ENCODE data around the gene COL6A3.
A peak's percentile ranks its signal among the peaks of the same experiment; 100 is the strongest.

The COL6A3 gene

GRCh38 chr2:237298151-237299118 lies 115.5 kb downstream of the COL6A3 start:
- no peak for DNase-seq

GRCh38 chr2:237297421-237298150 lies 116.4 kb downstream of the COL6A3 start:
- no peak for DNase-seq

DNA sequence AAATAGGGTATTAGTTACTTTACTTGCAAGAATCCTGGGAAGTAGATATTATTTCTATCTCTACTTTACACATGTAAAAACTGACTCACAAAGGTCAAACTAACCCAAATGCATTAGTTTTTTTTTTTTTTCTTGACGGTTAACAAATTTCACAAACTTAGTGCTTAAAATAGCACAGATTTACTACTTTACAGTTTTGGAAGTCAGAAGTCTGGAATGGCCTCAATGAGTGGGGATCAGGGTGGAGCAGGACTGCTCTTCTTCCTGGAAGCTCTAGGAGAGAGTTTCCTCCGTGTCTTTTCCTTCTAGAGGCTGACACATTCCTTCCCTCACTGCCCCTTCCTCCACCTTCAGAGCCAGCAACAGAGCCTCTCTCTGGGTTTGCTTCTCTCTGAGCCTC lies 117.2 kb downstream of the COL6A3 start:
- no peak for DNase-seq

DNA sequence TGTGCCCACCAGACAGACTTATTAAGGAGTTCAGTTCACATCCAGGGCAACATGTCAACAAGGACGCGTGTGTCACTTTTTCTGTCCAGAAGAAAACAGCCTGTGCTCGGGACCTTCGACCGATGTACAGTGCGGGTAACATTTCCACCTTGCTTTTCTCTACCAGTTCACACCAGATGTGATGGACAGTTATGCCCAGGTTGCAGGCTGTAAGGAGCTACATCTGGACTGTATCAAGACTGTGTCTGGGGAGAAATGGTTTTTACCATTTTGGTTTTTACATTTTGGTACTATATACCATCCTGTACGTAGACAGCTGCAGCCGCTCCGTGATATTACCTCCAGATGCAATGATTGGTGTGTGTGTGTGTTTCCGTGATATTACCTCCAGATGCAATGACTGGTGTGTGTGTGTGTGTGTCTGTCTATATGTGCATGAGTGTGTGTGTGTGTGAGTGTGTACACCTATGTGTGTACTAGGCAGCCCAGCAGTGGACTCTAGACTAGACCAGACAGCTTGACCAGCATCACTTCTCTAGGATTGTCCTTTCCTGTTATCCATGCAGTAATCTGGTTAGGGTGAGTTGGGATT lies 118.0 kb downstream of the COL6A3 start:
- DNase-seq = no peak

GRCh38 chr2:237294460-237294859 lies 119.5 kb downstream of the COL6A3 start:
- no peak for DNase-seq

GRCh38 chr2:237293978-237294377 lies 120.0 kb downstream of the COL6A3 start:
- DNase-seq = no peak

GRCh38 chr2:237291138-237291792 lies 122.7 kb downstream of the COL6A3 start:
- peak in 31 of 58 donors; percentile 7 to 75 (median 24) for DNase-seq

GRCh38 chr2:237290261-237290660 lies 123.7 kb downstream of the COL6A3 start:
- DNase-seq = no peak

DNA sequence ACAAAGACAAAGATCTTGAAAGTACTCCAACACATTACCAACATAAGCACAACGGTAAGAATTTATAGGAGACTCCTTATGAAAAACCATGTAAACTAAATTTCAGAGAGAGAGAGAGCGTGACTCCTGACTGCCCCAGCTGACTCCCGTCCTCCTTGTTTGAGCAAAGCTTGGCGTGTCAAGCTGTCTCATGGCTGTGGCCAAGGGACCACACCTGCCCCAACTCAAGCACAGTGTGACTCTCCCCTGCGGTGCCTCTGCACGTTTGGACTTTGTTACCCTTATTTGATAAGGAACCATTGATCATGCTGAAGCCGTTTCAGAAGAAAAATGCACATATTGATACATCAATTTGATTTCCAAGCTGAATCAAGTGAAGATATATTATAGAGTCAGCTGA lies 124.8 kb downstream of the COL6A3 start:
- no peak for DNase-seq

DNA sequence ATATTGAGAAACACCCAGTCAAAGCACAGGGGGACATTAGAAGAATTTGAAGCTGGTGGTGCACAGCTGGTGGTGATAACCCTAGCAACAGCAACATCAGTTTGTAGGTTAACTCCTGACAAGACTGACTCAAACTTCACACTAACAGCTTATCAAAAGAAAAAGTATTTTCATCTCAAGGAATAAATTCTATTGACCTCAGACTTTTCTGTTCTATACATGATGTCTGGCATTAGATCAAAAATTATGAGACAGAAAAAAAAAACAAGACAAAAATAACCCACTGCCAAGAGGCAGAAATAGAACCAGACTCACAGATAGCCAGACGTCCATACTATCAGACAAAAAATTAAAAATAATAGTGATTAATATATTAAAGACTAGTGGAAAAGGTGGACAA lies 126.1 kb downstream of the COL6A3 start:
- no peak for DNase-seq

- DNase-seq = no peak
These were observed 130.6 kb downstream of the COL6A3 start for GRCh38 chr2:237283131-237283928.

DNA sequence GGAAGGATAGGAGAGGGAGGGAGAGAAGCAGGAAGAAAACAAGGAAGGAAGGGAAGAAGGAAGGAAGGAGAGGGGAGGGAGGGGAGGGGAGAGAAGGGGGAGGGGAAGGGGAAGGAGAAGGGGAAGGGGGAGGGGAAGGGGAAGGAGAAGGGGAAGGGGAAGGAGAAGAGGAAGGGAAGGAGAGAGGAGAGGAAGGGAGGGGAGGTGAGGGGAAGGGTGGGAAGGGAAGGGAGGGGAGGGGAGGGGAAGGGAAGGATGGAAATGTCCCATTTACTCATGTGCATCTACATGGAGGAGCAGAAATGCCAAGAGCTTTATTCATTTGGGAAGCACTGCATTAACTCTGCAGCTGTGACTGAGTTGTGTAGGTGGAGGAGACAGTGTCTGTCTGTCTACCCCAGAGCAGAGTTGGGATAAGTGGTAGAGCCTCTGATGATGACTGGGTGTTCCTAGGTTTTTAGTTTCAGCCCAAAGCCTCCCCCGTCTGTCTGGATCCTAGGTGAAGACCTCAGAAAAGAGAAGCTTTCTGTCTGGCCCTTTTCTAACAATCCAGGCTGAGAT lies 131.3 kb downstream of the COL6A3 start:
- no peak for DNase-seq

DNA sequence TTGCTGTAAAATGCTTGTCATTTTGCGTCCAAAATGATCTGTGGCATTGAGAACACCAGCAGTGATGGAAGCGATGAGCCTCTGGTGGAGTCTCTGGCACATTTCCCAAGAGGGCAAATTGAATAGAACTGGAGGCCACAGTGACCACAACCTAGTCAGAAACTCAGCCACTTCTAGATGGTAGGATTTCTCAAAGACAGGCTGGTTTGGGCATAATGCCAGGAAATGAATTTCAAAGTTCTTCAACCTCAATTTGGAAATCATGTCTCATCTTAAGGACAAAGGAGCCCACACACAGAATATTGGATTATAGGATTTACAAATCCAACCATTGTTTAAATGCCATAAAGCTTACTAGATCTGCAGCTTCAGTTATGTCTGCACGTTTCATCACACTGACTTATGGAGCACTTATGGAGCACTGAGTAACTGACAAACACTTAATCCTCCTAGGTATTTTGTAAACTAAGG lies 132.1 kb downstream of the COL6A3 start:
- DNase-seq = no peak

DNA sequence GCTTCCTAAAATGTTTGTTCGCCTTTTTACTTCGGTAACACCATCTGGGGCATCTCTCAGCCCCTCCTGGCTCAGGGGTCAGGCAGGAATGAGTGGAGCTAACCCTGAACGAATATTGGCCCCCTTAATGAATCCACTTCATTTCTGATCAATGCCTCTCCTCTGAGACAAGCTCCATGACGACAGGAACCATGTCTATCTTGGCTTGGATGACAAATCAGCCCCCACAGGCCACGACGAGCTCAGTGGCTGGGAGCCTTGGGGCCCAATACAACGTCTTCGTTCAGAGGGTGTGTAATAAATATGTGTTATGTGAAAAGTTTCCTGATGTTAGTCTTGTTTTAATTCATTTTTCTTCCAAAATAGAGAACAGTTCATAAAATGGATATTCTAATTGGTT lies 133.0 kb downstream of the COL6A3 start:
- DNase-seq = no peak

DNA sequence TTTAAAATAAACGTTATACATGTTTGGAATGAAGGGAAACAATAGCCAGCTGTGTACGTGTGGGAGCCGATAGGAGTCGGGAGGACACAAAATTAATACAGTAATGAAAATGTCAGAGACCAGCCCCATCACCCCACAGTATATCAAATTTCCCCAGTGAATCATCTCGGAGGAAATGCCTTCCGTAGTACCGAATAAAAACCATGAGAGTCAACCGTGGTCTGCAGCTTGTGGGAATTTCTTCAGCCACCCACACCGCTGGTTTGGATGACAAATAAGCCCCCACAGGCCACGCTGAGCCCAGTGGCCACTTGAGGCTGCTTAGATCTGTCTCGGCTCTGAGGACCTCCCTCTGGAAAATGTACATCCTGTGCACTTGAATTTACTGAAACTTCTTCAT lies 133.7 kb downstream of the COL6A3 start:
- DNase-seq = no peak

- DNase-seq = no peak
These were observed 134.8 kb downstream of the COL6A3 start for GRCh38 chr2:237279012-237279768.

DNA sequence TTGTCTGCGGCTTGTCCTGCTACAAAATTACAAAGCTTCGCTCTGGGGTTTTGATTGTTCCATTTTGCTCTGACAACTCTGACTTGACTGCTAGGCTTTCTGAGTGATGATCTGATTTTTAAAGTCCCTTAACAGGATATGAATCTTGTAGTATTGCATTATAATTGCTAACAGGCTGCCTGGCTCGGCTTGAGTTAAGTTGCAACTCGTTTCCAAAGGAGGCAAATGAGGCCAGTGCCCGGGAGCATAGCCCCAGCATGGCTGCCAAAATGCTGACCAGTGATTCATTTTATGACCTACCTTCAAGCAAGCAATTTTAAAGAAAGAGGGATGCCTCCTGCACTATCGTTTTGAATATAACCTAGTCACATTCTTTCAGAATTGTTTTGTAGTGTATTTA lies 135.4 kb downstream of the COL6A3 start:
- DNase-seq = peak in 1 of 58 donors; percentile 13

DNA sequence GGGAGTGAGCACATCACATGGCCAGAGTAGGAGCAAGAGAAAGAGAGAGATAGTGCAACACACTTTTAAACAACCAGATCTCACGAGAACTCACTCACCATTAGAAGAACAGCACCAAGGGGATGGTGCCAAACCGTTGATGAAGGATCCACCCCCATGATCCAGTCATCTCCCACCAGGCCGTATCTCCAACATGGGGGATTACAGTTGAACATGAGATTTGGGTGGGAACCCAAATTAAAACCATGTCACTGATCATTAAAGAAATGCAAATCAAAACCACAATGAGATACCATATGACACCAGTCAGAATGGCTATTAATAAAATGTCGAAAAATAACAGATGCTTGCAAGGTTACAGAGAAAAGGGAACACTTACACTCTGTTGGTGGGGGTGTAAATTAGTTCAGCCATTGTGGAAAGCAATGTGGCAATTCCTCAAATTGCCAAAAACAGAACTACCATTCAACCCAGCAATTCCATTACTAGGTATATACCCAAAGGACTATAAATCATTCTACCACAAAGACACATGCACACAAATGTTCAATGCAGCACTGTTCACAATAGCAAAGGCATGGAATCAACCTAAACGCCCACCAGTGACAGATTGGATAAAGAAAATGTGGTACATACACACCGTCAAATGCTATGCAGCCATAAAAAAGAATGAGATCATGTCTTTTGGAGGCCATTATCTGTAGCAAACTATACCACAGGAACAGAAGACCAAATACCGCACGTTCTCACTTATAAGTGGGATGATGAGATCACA lies 137.1 kb downstream of the COL6A3 start:
- no peak for DNase-seq

All from anterior cingulate cortex (tissue), 58 donors.